GM18861 (cell line): ENCODE results near the gene SHOX.

Experiments
- ATAC-seq: cut with Tn5 transposase; IDR thresholded peaks from one replicate; pipeline ENCODE4 v1.9.1; 2021; ENCODE audit not compliant: unreplicated experiment

Gene SHOX

DNA sequence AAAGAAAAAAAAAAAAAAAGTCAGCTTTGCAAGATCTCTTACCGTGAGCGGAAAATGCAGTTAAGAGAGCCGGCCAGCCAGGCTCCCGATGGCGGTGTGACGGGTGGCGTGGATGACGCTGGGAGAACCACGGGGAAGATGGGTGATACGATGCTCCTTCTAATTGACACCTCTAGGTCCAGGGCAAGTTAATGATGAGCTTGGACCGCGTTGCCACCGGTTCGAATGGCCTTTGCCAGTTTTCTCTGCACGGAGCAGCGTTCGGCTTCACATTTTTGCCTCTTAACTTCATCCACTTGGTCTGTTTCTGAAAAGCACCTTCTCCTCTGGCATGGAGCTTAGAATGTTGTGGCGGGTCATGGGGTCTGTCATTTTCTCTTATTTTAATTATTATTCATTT lies 33.2 kb downstream of the SHOX start:
- ATAC-seq: no peak

GRCh38 chrX:666762-667720 lies 36.5 kb downstream of the SHOX start:
- ATAC-seq: no peak

DNA sequence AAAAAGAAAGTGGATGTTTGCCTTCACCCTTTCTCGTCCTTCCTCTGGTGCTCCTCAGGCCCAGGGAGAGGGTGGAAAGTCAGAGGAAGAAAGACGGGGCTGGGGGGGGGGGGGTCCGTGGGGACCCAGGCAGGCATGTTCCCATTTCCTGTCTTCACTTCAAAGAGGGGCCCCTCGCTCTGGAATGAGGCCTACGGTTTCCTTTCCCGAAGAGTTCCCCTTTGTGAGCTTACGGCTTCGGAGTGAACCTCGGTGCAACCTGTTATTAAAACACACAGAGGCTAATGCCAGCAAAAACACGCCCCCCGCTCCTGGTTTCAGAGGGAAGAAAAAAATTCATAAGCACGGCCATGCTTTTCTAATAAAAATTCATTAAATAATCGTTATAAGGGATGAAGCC lies 40.1 kb downstream of the SHOX start:
- no peak for ATAC-seq

GRCh38 chrX:672931-673330 lies 42.3 kb downstream of the SHOX start:
- no peak for ATAC-seq

DNA sequence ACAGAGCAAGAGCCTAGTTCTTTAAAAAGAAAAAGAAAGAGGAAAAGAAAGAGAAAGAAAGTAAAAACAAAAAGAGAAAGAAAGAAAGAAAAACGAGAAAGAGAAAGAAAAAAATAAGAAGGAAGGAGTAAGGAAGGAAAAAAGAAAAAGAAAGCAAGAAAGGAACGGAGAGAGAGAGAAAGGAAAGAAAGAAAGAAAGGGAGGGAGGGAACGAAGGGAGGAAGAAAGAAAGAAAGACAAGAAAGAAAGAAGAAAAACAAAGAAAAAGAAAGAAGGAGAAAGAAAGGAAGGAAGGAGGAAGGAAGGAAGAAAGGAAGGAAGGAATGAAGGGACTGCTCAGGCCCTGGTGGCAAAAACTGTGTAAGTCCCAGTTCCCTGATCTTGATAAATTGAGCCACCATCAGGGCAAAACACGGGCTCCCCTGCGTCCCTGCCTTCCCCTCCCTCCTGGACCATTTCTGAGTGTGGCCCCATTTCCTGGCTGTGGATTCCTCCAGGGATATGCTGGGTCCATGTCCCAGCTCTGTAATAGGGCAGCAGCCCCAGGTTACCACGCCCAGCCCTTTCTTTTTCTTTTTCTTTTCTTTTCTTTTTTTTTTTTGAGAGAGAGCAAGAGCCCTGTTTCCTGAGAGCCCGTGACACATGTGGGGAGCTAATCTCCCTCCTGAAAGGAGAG lies 44.8 kb downstream of the SHOX start:
- no peak for ATAC-seq

GRCh38 chrX:675955-676295 lies 45.3 kb downstream of the SHOX start:
- no peak for ATAC-seq

- no peak for ATAC-seq
Measured at GRCh38 chrX:677376-677775, 46.8 kb downstream of the SHOX start.

DNA sequence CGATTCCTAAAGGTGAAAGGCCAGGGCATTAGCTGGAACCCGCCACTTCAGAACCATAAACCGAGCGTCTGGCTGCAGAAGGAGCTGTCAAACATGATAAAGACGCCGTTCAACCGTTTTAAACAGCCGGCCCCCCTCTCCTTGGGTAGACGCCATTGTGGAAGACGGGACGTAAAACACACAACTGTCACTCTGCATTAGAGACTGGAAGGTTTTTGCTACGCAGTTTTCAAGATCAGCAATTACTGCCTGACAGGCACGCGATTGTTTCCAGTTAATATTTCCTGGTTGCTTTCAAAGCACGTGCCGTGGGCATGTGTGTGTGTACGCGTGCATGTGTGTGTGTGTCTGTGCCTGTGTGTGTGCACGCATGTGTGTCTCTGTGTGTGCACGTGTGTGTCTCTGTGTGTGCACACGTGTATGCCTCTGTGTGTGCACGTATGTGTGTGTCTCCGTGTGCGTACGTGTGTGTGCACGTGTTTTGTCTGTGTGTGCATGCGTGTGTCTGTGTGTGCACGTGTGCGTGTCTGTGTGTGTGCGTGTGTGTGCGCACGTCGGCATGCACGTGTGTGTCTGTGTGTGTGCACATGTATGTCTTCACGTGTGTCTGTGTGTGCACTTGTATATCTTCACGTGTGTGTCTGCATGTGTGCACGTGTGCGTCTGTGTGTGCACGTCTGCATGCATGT lies 48.8 kb downstream of the SHOX start:
- no peak for ATAC-seq

DNA sequence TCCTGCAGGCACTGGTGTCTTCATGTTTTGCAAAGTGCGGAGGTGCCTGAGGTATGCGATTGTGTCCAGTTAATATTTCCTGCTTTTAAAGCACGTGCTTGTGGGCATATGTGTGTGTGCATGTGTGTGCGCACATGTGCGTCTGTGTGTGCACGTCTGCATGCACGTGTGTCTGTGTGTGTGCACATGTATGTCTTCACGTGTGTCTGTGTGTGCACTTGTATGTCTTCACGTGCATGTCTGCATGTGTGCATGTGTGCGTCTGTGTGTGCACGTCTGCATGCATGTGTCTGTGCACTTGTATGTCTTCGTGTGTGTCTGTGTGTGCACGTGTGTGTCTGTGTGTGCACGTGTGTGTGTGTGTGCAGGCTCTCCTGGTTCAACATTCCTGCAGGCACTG lies 49.5 kb downstream of the SHOX start:
- ATAC-seq: no peak

DNA sequence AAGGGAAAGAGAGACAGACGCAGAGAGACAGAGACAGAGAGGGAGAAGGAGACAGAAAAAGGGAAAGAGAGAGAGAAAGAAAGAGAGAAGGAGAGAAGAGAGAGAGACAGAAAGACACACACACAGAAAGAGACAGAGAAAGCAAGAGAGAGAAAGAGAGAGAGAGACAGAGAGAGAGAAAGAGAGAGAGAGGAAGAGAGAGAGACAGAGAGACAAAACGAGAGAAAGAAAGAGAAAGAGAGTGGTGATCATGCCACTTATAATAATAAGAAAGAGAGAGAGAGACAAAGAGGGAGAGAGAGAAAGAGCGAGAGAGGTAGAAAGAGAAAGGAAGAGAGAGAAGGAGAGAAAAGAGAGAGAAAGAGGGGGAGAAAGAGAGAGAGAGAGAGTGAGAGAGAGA lies 51.4 kb downstream of the SHOX start:
- no peak for ATAC-seq

GRCh38 chrX:682892-683291 lies 52.3 kb downstream of the SHOX start:
- ATAC-seq: no peak

DNA sequence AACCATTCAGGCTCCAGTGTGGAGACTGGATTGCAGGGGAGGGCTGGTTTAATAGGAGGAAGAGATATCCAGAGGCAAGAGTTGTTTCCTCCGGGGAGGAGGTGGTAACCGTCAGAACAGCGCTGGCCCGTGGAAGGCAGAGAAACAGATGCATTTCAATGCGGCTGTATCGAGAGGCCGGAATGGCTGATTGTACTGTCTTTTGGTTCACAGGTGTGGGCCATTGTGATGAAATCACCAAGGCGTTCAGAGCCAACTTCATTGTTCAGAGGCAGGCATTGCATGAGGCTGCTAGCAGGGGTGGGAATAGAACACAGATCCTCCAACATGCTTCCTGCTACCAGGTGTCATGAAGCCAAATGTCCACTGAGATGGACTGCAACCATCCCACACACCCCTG lies 53.0 kb downstream of the SHOX start:
- ATAC-seq: no peak

DNA sequence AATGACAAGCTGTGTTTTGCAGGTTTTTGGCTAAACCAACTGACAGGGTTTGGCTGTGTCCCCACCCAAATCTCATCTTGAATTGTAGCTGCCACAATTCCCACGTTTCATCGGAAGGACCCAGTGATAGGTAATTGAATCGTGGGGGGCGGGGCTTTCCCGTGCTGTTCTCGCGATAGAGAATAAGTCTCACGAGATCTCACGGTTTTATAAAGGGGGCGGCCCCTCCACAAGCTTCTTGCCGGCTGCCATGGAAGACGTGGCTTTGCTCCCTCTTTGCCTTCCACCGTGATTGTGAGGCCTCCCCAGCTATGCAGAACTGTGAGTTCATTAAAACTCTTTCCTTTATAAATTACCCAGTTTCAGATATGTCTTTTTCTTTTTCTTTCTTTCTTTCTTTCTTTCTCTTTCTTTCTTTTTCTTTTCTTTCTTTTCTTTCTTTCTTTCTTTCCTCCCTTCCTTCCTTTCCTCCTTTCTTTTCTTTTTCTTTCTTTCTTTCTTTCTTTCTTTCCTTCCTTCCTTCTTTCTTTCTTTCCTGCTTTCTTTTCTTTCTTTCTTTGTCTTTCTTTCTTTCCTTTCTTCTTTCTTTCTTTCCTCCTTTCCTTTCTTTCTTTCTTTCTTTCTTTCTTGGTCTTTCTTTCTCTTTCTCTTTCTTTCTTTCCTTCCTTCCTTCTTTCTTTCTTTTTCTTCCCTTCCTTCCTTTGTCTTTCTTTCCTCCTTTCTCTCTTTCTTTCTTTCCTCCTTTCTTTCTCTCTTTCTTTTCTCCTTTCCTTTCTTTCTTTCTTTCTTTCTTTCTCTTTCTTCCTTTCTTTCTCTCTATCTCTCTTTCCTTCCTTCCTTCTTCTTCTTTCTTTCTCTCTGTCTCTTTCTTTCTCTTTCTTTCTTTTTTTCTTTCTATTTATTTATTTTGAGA lies 54.8 kb downstream of the SHOX start:
- no peak for ATAC-seq

- ATAC-seq: no peak
Measured at GRCh38 chrX:689983-690382, 59.4 kb downstream of the SHOX start.

DNA sequence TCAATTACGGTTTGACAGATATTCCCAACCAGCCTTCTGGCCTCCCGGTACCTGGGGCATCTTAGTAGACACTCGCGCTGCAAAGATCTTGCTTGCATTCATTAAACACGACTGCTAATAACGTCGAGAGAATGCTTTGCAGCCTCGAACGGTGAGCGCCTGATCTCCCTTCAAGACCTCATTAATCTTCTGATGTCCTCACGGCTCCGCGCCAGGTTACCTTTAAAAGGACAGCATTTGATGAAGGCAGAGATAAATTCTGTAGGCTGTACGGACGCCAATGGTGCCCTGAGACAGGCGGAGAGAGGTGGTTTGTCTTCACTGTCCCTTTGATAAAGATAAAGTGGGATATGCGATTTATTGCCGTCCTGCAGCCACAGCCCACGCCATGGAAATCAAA lies 64.2 kb downstream of the SHOX start:
- ATAC-seq: no peak

- ATAC-seq: no peak
Measured at GRCh38 chrX:698206-698605, 67.6 kb downstream of the SHOX start.

GRCh38 chrX:700936-701335 lies 70.3 kb downstream of the SHOX start:
- no peak for ATAC-seq

DNA sequence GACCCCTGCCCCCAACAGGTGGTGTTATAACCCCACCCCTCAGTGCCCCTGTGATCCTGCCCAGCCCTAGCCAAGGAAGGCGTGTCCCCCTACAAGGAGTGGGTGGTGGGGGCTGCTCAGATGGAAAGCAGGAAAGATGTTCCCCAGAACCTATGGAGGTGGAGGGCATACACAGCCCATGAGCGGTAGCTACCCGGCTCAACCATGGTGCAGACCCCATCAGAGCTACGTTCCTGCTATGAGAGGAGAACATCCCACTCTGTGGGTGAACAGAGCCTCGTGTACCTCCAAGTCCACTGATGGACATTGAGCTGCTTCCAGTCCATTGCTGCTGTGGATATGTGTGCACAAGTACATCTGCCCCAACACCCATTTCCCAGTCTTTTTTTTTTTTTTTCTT lies 71.1 kb downstream of the SHOX start:
- ATAC-seq: no peak

- ATAC-seq: no peak
Measured at GRCh38 chrX:703466-703865, 72.9 kb downstream of the SHOX start.

DNA sequence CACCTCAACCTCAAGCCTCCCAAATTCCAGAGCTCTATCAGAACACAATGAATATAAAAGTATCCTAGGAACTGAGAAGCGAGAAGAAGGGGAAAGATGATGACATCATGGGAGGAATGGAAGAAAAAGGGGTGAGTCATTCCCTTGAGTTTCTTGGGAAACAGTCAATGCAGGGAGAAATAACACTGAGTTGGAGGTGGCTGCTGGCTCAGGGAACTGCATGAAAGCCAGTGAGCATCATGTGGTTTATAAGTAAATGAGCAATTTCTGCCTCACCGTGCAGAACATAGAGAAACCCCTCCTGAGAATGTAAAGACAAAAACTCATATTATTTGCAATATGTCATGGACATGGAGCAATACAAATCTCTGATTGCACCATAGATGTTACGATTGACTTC lies 73.3 kb downstream of the SHOX start:
- ATAC-seq: no peak
